GM18505 (cell line): ENCODE measurements around the gene AKAP13.
A peak's percentile ranks its signal among the peaks of the same experiment; 100 is the strongest.

ENCODE experiments used
- ATAC-seq: cut with Tn5 transposase; IDR thresholded peaks from one replicate; pipeline ENCODE4 v1.9.1; 2021; ENCODE audit not compliant: unreplicated experiment
- POLR2A ChIP-seq: IDR thresholded peaks from 4 replicates; pipeline ENCODE4 v1.6.1; 2011; ENCODE audit warnings: borderline replicate concordance; ENCODE audit not compliant: insufficient read depth, insufficient read length; ENCODE audit errors: extremely low read depth

The AKAP13 gene

GRCh38 chr15:85444122-85444745 is 63.8 kb downstream of the AKAP13 start:
- no peak for TF ChIP-seq POLR2A
- no peak for ATAC-seq

GRCh38 chr15:85445361-85445760 is 65.0 kb downstream of the AKAP13 start:
- ATAC-seq = no peak
- no peak for TF ChIP-seq POLR2A

DNA sequence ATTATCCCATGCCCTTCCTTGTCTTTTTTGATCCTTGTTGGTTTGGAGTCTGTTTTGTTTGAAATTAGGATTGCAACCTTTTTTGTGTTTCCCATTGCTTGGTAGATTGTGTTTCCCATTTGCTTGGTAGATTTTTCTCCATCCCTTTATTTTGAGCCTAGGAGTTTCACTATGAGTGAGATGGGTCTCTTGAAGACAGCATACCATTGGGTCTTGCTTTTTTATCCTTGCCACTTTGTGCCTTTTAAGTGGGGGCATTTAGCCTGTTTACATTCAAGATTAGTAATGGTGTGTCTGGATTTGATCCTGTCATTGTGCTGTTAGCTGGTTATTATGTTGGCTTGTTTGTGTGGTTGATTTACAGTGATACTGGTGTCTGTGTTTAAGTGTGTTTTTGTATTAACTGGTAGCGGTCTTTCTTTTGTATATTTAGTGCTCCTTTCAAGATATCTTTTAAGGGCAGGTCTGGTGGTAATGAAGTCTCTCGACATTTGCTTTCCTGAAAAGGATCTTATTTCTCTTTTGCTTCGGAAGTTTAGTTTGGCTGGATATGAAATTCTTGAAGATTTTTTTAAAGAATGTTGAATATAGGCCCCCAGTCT is 70.8 kb downstream of the AKAP13 start:
- no peak for ATAC-seq
- no peak for TF ChIP-seq POLR2A

GRCh38 chr15:85452436-85452835 is 72.0 kb downstream of the AKAP13 start:
- no peak for TF ChIP-seq POLR2A
- ATAC-seq = no peak

GRCh38 chr15:85453144-85453872 is 72.9 kb downstream of the AKAP13 start:
- ATAC-seq = no peak
- TF ChIP-seq POLR2A = no peak

- no peak for TF ChIP-seq POLR2A
- ATAC-seq = no peak
Measured at GRCh38 chr15:85454403-85454802, 74.0 kb downstream of the AKAP13 start.

DNA sequence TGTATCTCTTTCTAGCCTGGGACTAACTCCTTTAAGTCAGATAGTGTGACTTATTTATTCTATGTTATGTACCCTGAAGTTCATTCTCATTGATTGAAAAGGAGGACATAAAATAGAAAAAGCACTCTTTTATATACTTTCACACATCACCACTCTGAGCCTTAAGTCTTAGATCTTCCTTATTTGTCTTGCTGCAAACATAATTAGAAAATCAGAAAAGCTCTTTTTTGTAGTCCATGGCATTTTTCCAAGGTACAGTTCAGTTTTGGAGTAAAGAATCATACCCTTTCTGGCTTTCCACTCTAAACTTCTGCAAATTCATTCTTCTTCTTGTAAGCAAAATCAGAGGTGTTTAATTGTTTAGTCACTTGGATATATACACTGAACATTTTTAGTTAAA is 75.5 kb downstream of the AKAP13 start:
- no peak for ATAC-seq
- no peak for TF ChIP-seq POLR2A

DNA sequence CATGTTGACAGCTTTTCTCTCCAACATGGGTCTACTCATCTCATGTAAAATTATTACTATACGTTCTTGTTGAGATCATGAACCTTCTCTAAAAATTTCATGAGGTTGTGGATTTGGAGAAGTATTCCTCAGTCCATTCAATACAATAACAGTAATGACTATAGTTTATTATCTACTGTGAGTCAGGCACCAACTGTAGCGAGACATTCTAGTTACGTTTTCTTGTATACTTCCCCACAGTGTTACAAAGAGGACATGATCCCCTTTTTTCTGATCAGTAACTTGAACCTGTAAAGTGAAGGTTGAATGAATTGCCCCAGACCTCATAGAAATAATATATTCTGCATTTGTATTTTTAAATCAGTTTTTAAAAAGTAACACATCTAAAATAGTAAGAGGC is 76.4 kb downstream of the AKAP13 start:
- no peak for TF ChIP-seq POLR2A
- ATAC-seq = peak; percentile 45

- TF ChIP-seq POLR2A = peak; percentile 22
- peak; percentile 74 for ATAC-seq
Measured at GRCh38 chr15:85457392-85457968, 77.1 kb downstream of the AKAP13 start.

DNA sequence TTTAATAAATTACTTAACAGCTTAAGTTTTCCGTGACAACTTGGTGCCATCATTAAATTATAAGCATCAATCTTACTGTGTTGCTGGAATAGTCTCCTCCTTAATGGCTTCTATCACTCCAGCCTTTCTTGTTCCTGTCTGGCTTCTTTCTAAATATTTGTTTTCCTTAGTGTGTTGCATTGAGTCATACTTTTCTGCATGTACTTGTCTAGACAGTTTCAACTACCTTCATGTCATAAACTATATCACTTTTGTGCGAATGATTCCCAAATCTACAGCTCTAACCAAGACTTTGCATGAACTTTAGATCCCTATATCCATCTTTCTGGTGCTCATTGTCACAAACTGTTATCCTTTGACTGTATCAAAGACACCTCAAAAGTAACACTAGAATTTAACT is 78.4 kb downstream of the AKAP13 start:
- no peak for ATAC-seq
- no peak for TF ChIP-seq POLR2A

DNA sequence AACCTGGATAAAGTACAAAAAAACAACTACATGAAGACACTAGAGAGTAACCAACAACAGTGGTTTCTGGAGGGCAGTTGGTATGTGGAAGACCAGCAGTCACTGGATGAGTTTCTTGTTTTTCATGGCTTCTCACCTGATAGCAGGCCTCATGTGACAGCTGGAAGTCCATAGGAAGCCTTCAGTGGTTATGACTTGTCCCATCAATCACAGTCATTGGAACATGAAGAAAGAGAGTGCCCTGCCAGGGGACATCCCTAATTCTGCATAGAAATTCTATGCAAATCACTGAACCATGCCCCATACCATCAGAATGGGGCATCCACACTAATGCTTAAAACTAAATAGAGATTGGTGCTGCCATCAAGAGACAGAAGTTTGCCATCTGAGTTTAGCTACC is 81.6 kb downstream of the AKAP13 start:
- ATAC-seq = no peak
- TF ChIP-seq POLR2A = no peak

DNA sequence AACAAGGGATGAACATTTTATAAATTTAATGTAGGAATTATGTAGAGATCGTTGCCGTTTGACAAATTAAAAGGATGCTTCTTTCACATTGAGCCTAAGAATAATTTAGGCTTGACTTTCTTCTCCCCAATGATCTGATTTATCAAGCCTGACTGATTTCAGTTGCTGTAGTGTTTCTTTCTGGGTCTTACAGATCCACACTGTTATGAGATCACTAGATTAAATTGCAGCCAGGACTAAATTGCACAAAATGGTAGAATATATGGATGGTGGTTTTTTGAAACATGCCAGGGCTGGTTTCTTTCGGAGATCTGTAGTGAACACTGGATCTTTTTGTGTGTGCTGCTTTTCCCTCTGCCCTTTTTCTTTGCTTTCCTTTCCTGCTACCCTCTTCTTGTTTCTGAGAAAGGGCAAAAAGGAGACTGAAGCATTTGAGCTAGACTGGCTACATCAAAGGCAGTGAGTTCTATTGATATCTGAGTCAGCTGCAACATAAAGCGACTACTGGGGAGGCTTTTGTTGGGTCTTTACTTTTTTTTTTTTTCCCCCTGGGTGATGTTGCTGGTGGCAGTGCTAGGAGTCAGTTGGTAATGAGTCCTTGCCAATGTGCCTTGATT is 83.0 kb downstream of the AKAP13 start:
- TF ChIP-seq POLR2A = no peak
- ATAC-seq = no peak

DNA sequence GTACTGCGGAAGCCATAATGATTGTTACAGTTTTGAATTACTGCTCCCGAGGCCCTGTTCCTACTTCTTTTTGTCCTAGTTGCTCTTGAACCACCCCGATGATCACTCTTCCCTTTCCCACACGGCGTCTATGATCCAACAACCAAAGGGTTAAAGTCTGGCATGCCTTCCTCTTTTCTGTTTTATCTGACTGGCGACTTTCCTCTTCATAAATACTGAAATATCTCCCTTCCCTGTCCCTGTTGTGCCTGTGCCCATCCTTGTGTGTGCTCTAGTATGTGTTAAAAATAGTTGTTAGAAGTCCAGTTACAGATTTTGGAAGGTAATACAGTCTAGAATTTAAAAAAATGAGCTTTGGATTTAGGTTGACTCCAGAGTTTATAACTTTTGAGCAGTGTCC is 83.6 kb downstream of the AKAP13 start:
- no peak for TF ChIP-seq POLR2A
- no peak for ATAC-seq
